ENCODE results near the gene PALD1.

DNA sequence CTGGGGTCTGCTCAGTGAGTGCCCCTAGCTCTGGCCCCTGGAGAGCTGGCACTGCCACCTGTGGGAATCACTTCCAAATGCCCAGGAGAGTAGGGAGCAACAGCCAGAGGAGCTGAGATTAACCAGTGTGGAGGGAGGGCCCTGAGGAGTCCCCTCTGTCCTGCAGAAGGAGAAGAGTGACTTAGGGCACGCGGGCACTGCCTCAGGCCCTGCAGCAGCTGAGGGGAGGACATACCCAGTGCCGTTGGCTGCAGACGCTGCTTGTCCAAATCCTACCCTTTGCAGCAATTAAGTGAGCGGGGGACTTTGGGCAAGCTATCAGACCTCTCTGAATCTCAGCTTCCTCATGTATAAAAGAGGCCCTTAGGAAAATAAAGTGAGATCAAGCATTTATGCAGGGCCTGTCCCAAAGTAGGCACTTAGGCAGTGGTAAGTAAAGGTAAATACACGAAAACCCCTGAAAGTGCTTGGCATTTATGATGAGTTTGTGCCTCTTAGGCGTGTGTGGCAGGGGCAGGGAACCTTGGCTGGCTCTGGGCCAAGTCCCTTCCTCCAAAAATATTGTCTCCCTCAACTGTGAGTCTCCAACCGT lies 107.1 kb downstream of the PALD1 start:
- TF ChIP-seq, protein P1, sequence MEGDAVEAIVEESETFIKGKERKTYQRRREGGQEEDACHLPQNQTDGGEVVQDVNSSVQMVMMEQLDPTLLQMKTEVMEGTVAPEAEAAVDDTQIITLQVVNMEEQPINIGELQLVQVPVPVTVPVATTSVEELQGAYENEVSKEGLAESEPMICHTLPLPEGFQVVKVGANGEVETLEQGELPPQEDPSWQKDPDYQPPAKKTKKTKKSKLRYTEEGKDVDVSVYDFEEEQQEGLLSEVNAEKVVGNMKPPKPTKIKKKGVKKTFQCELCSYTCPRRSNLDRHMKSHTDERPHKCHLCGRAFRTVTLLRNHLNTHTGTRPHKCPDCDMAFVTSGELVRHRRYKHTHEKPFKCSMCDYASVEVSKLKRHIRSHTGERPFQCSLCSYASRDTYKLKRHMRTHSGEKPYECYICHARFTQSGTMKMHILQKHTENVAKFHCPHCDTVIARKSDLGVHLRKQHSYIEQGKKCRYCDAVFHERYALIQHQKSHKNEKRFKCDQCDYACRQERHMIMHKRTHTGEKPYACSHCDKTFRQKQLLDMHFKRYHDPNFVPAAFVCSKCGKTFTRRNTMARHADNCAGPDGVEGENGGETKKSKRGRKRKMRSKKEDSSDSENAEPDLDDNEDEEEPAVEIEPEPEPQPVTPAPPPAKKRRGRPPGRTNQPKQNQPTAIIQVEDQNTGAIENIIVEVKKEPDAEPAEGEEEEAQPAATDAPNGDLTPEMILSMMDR (IDR thresholded peaks at IDR 0.05): no peak
- TF ChIP-seq POLR2AphosphoS5 (IDR thresholded peaks at IDR 0.05; ENCODE audit: insufficient read depth in 1 of 2, low read depth in 1 of 2): no peak
- TF ChIP-seq POLR2A (IDR thresholded peaks at IDR 0.05): no peak
